ENCODE results near the gene TMCO6. TPM values are rescaled to one million over a fixed set of nuclear protein-coding genes. Genes with fewer than 3 reads are reported as not detected.

TMCO6 gene
- total and polyA plus RNA-seq, 3 experiments from 2014 or later = 15.4 to 24.4 (median 23.9) TPM

DNA sequence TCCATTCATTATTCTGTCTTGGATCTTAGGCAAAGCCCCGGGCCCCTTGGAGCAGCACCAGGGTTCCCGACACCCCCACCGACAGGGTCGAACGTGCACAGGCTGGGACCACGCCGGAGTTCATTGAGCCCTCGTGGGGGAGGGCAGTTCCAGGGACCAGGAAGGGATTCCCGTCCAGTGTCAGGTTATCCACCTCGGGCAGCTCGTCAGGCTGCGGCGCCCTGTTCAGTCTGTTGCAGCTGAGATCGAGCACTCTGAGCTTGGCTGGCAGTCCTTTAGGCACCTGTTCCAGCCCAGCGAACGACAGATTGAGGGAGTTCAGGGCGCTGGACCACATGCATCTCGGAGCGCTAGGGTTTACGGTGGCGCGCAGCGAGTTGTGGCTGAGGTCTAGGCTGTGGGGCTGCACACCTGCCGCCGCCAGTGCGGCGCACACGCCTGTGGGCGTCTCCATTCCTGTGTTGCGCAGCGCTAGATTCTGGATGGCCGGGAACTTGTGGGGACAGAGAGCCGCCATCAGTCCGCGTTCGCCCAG, 7.4 kb upstream of the TMCO6 start:
- Histone ChIP-seq H3K36me3 (ENCODE audit: insufficient read depth, low read length) (no peaks in the 10 kb centered on the region), H3K4me3 (ENCODE audit: low read length) (peak overlapping the region; percentile 74), H3K9me3 (ENCODE audit: low read length) (no peaks in the 10 kb centered on the region), H3K4me1 (ENCODE audit: insufficient read depth, low read length) (peaks cover 6% of the 10 kb centered on the region), H3K27ac (ENCODE audit: low read depth, low read length) (no peak overlapping the region), H3K27me3 (ENCODE audit: insufficient read depth, low read length, poor library complexity, severe bottlenecking) (no peaks in the 10 kb centered on the region)
- peak overlapping the region in 7 of 8 donors; percentile 32 to 89 (median 75) for H3K27ac Mint-ChIP-seq
- H3K4me3 Mint-ChIP-seq = peak overlapping the region; percentile 85 to 97 (median 91)
- peaks cover 0 to 5% (median 0%) of the 10 kb centered on the region in 5 donors for H3K9me3 Mint-ChIP-seq
- peaks cover 0 to 2% (median 0%) of the 10 kb centered on the region in 3 donors for H3K36me3 Mint-ChIP-seq
- peak in 4 of 5 donors; percentile 4 to 51 (median 41) for DNase-seq
- ChIA-PET POLR2A (interaction anchor here (1.2 to 2.3 kb wide), 4 partner anchors 16 to 230 kb away, joined by 3 to 12 read pairs (median 4); partner anchors contain the start of genes ANKHD1, EIF4EBP3, IK and NDUFA2), CTCF (interaction anchor here (1.0 to 4.8 kb wide), 5 partner anchors 13 to 259 kb away, joined by 3 to 21 read pairs (median 6); partner anchors contain the start of genes EIF4EBP3, IK and NDUFA2)
- peaks cover 15 to 25% (median 25%) of the 10 kb centered on the region in 3 donors for H3K4me1 Mint-ChIP-seq
- peaks cover 7 to 12% of the 10 kb centered on the region in 2 donors for H3K27me3 Mint-ChIP-seq

DNA sequence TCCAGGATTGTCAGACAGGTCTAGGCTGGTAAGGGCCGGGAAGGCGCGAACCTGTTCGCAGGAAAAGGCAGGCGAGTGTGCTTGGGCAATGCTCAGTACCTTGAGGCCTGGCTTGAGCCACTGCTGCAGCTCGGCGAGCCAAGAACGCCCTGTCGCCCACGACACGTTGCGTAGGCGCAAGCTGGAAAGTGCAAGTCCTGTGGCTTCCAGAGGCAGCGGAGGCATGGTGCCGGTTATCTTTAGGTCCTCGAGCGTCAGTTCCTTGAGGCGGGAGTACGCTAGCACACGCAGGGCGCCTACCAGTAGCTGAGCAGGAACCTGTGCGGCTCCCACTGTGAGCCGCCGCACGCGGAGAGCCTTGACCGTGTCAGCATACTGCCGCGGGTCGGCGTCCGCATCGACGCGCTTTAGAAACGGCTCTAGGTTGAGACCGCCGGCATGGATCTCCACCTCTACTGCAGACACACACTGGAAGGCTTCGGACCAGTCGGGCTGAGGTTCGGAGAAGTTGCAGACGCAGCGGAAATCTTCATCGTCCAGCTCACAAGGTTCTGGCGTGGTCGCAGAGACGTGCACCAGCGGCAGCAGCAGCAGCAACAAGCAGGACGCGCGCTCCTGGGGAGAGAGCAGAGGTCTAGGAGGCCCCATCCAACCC, 6.8 kb upstream of the TMCO6 start:
- Mint-ChIP-seq H3K36me3 (peaks cover 0 to 2% (median 0%) of the 10 kb centered on the region in 3 donors), H3K27ac (peak overlapping the region; percentile 33 to 91 (median 88)), H3K4me3 (peak overlapping the region; percentile 85 to 97 (median 91)), H3K27me3 (peaks cover 7 to 12% of the 10 kb centered on the region in 2 donors), H3K4me1 (peaks cover 15 to 25% (median 25%) of the 10 kb centered on the region in 3 donors), H3K9me3 (peaks cover 0 to 5% (median 0%) of the 10 kb centered on the region in 5 donors)
- Histone ChIP-seq H3K4me3 (ENCODE audit: low read length) (peak overlapping the region; percentile 74), H3K4me1 (ENCODE audit: insufficient read depth, low read length) (peaks cover 6% of the 10 kb centered on the region), H3K9me3 (ENCODE audit: low read length) (no peaks in the 10 kb centered on the region), H3K36me3 (ENCODE audit: insufficient read depth, low read length) (no peaks in the 10 kb centered on the region), H3K27me3 (ENCODE audit: insufficient read depth, low read length, poor library complexity, severe bottlenecking) (no peaks in the 10 kb centered on the region), H3K27ac (ENCODE audit: low read depth, low read length) (no peak overlapping the region)
- DNase-seq = peak; percentile 24 to 63 (median 43)
- CTCF ChIA-PET = interaction anchor here (0.6 to 4.8 kb wide), 7 partner anchors 13 to 1081 kb away, joined by 3 to 21 read pairs (median 4); partner anchors contain the start of genes EIF4EBP3, IK and NDUFA2
- POLR2A ChIA-PET = interaction anchor here (1.2 to 2.3 kb wide), 4 partner anchors 15 to 231 kb away, joined by 3 to 12 read pairs (median 4); partner anchors contain the start of genes ANKHD1, EIF4EBP3, IK and NDUFA2

DNA sequence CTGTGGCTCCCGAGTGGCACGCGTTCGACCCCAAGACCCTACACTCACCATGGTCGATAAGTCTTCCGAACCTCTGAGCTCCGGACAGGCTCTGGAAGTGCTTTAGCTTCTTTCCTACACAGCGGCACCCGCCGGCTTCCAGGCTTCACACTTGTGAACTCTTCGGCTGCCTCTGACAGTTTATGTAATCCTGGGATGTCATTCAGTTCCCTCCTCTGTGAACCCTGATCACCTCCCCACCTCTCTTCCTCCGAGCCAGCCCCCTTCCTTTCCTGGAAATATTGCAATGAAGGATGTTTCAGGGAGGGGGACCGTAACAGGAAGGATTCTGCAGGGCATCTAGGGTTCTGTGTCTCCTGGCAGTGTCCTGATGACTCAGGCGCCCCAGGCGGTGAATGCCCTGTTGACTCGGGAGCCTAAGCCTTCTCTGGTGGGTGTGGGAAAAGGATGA, 6.2 kb upstream of the TMCO6 start, which contains the start of gene CD14:
CD14 (minus strand) TSS at position 155 of the 451 bp plus-strand sequence; CDS start at position 51, 104 bp downstream.
- H3K36me3 Mint-ChIP-seq = peaks cover 0 to 2% (median 0%) of the 10 kb centered on the region in 3 donors
- Histone ChIP-seq H3K27me3 (ENCODE audit: insufficient read depth, low read length, poor library complexity, severe bottlenecking) (no peaks in the 10 kb centered on the region), H3K9me3 (ENCODE audit: low read length) (no peaks in the 10 kb centered on the region), H3K27ac (ENCODE audit: low read depth, low read length) (no peak within 1 kb of the TSS), H3K4me1 (ENCODE audit: insufficient read depth, low read length) (peaks cover 6% of the 10 kb centered on the region), H3K36me3 (ENCODE audit: insufficient read depth, low read length) (no peaks in the 10 kb centered on the region), H3K4me3 (ENCODE audit: low read length) (peak within 1 kb of the TSS; percentile 74)
- H3K27me3 Mint-ChIP-seq = peaks cover 5 to 9% of the 10 kb centered on the region in 2 donors
- peaks cover 15 to 25% (median 25%) of the 10 kb centered on the region in 3 donors for H3K4me1 Mint-ChIP-seq
- ChIA-PET POLR2A (interaction anchor here (1.2 to 2.3 kb wide), 4 partner anchors 14 to 232 kb away, joined by 3 to 12 read pairs (median 4); partner anchors contain the start of genes ANKHD1, EIF4EBP3, IK and NDUFA2), CTCF (interaction anchor here (0.6 to 4.8 kb wide), 6 partner anchors 14 to 1081 kb away, joined by 3 to 21 read pairs (median 5); partner anchors contain the start of genes EIF4EBP3, IK and NDUFA2)
- peaks cover 0 to 4% (median 0%) of the 10 kb centered on the region in 5 donors for H3K9me3 Mint-ChIP-seq
- DNase-seq = peak in 1 of 5 donors; percentile 11
- H3K27ac Mint-ChIP-seq = peak within 1 kb of the TSS; percentile 33 to 91 (median 88)
- H3K4me3 Mint-ChIP-seq = peak within 1 kb of the TSS; percentile 85 to 97 (median 91)

DNA sequence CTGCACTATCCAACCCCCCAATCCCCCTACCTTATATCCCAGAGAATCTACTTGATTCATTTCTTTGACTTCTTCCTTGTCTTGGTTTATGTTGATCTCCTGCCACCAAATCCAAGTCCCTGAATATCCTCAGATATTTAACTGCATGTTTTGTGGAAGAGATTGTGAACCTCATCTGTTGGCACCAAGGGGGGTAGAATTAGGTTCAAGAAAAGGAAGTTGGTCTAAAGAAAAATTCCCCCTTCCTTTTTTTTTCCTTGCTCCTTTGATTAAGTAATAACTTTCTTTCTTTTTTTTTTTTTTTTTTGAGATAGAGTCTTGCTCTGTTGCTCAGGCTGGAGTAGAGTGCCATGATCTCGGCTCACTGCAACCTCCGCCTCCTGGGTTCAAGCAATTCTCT, 5.8 kb upstream of the TMCO6 start:
- ChIA-PET POLR2A (interaction anchor here (1.6 to 2.3 kb wide), 2 partner anchors 14 to 86 kb away, joined by 6 to 12 read pairs; partner anchors contain the start of genes EIF4EBP3, IK and NDUFA2), CTCF (interaction anchor here (1.0 to 4.8 kb wide), 4 partner anchors 14 to 86 kb away, joined by 3 to 21 read pairs (median 8); partner anchors contain the start of genes EIF4EBP3, IK and NDUFA2)
- Histone ChIP-seq H3K27ac (ENCODE audit: low read depth, low read length) (no peak overlapping the region), H3K4me3 (ENCODE audit: low read length) (peak overlapping the region; percentile 74), H3K4me1 (ENCODE audit: insufficient read depth, low read length) (peaks cover 7% of the 10 kb centered on the region), H3K9me3 (ENCODE audit: low read length) (no peaks in the 10 kb centered on the region), H3K36me3 (ENCODE audit: insufficient read depth, low read length) (no peaks in the 10 kb centered on the region), H3K27me3 (ENCODE audit: insufficient read depth, low read length, poor library complexity, severe bottlenecking) (no peaks in the 10 kb centered on the region)
- DNase-seq = no peak
- Mint-ChIP-seq H3K4me3 (peak overlapping the region; percentile 85 to 97 (median 91)), H3K27me3 (peaks cover 3 to 7% of the 10 kb centered on the region in 2 donors), H3K9me3 (peaks cover 0 to 2% (median 0%) of the 10 kb centered on the region in 5 donors), H3K4me1 (peaks cover 18 to 30% (median 29%) of the 10 kb centered on the region in 3 donors), H3K36me3 (peaks cover 0 to 2% (median 2%) of the 10 kb centered on the region in 3 donors), H3K27ac (peak overlapping the region in 2 of 8 donors; percentile 86 to 89)

DNA sequence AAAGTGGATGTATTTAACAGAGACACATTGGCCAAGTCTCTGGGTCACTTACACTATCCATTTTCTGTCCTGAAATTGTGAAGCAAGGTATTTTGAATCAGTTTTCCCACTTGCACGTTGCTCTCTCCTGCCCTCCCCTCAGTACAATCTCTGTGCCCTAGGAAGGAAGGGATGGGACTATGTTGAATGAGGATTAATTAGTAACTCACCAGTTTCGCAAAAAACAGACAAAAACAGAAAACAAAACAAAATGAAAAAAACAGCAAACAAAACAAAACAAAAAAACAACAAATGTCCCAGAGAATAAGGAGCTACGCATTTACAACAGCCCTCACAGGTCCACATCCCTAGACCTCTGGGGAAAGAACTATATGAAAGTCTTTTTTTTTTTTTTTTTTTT, 5.1 kb upstream of the TMCO6 start:
- peaks cover 3 to 7% of the 10 kb centered on the region in 2 donors for H3K27me3 Mint-ChIP-seq
- H3K9me3 Mint-ChIP-seq = peaks cover 0 to 2% (median 0%) of the 10 kb centered on the region in 5 donors
- H3K4me1 ChIP-seq (ENCODE audit: insufficient read depth, low read length) = peaks cover 11% of the 10 kb centered on the region
- ChIA-PET CTCF (interaction anchor here (0.8 to 4.8 kb wide), 6 partner anchors 13 to 260 kb away, joined by 3 to 21 read pairs (median 3); partner anchors contain the start of genes HARS1, HARS2, IK and NDUFA2), POLR2A (interaction anchor here (0.7 to 1.8 kb wide), 2 partner anchors 13 to 998 kb away, joined by 5 to 9 read pairs; partner anchors contain the start of genes IK and NDUFA2)
- peak overlapping the region in 6 of 7 donors; percentile 27 to 48 (median 32) for H3K4me3 Mint-ChIP-seq
- H3K27ac Mint-ChIP-seq = peak overlapping the region in 2 of 8 donors; percentile 28 to 41
- H3K4me1 Mint-ChIP-seq = peaks cover 24 to 36% (median 35%) of the 10 kb centered on the region in 3 donors
- no peak overlapping the region for H3K27ac ChIP-seq (ENCODE audit: low read depth, low read length)
- H3K36me3 ChIP-seq (ENCODE audit: insufficient read depth, low read length) = no peaks in the 10 kb centered on the region
- no peaks in the 10 kb centered on the region for H3K9me3 ChIP-seq (ENCODE audit: low read length)
- no peak overlapping the region for H3K4me3 ChIP-seq (ENCODE audit: low read length)
- H3K36me3 Mint-ChIP-seq = peaks cover 0 to 4% (median 2%) of the 10 kb centered on the region in 3 donors
- DNase-seq = no peak
- no peaks in the 10 kb centered on the region for H3K27me3 ChIP-seq (ENCODE audit: insufficient read depth, low read length, poor library complexity, severe bottlenecking)

DNA sequence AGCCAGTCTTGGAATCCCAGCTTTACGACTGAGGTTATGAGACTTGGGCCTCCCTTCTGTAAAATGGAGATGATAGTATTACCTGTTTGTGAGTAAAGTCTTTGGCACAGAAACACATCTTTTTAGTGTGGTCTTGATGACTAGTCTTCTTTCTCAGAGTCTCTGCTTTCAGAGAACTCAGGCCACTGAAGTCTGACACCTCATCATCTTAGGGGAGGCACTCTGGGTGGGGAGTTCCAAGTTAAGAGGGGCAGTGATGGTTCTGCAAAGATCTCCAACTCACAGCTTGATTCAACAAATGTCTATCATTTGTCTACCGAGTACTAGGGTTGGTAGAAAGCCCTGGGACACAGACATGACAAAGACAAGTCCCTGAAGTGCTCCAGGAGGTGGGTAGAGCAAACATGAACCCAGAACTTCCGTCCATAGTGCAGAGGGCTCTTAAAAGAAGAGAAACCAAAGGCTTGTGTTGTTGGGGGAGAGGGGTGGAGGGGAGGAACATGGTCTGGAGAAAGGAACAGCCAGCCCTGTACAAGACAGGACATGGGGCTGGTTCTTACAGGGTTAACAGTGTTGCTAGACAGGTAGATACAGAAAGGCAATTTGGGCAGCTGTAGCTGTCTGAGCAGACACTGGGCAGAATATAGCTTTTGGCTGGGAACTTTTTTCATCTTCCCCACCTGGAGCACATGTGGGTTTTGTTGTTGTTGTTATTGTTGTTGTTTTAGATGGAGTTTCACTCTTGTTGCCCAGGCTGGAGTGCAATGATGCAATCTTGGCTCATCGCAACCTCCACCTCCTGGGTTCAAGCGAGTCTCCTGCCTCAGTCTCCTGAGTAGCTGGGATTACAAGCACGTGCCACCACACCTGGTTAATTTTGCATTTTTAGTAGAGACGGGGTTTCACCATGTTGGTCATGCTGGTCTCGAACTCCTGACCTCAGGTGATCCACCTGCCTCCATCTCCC, 3.7 kb upstream of the TMCO6 start:
- CTCF ChIA-PET = interaction anchor here (0.6 to 4.8 kb wide), 8 partner anchors 9 to 263 kb away, joined by 3 to 21 read pairs (median 4); partner anchors contain the start of genes APBB3, HARS1, HARS2 and IK
- H3K4me3 Mint-ChIP-seq = peak overlapping the region in 1 of 7 donors; percentile 79
- H3K27ac Mint-ChIP-seq = peak overlapping the region in 4 of 8 donors; percentile 23 to 61 (median 38)
- peaks cover 32 to 45% (median 44%) of the 10 kb centered on the region in 3 donors for H3K4me1 Mint-ChIP-seq
- H3K36me3 ChIP-seq (ENCODE audit: insufficient read depth, low read length) = no peaks in the 10 kb centered on the region
- no peaks in the 10 kb centered on the region for H3K9me3 ChIP-seq (ENCODE audit: low read length)
- no peaks in the 10 kb centered on the region for H3K27me3 ChIP-seq (ENCODE audit: insufficient read depth, low read length, poor library complexity, severe bottlenecking)
- POLR2A ChIA-PET = interaction anchor here (0.6 to 1.8 kb wide), 2 partner anchors 12 to 23 kb away, joined by 9 to 10 read pairs; partner anchors contain the start of genes IK and NDUFA2
- peaks cover 21% of the 10 kb centered on the region for H3K4me1 ChIP-seq (ENCODE audit: insufficient read depth, low read length)
- H3K27me3 Mint-ChIP-seq = peaks cover 3 to 7% of the 10 kb centered on the region in 2 donors
- H3K9me3 Mint-ChIP-seq = peaks cover 0 to 2% (median 0%) of the 10 kb centered on the region in 5 donors
- H3K27ac ChIP-seq (ENCODE audit: low read depth, low read length) = no peak overlapping the region
- H3K4me3 ChIP-seq (ENCODE audit: low read length) = no peak overlapping the region
- DNase-seq = no peak
- H3K36me3 Mint-ChIP-seq = peaks cover 0 to 8% (median 2%) of the 10 kb centered on the region in 3 donors
